GM12878 (cell line): Measurements from ENCODE around the gene SNN. TPM values are rescaled to one million over a fixed set of nuclear protein-coding genes. Genes with fewer than 3 reads are reported as not detected.

Experiments used
- ATAC-seq: fragments of 200-7000 bp; cut with Tn5 transposase; 3 replicates; pipeline ENCODE4 v1.9.1; 2020; ENCODE audit warnings: mild to moderate bottlenecking, moderate library complexity
- BruUV-seq: library from RNA; stranded (reverse); fragments of 400-500 nt; replicated peaks from 2 replicates; lab custom pipeline; 2021; lab: Mats Ljungman, UMichigan
- CTCF ChIA-PET: fragments of 300-600 bp; sonication (Branson Sonifier 250); formaldehyde crosslinking; extraction: SDS; loops from one replicate; lab custom pipeline; 2021; ENCODE audit warnings: inconsistent platforms; lab: Yijun Ruan, JAX
- POLR2A ChIA-PET: fragments of 350-600 bp; formaldehyde crosslinking; extraction: SDS; loops from one replicate; lab custom pipeline; 2021; ENCODE audit warnings: inconsistent platforms; lab: Charles Lee
- RAD21 ChIA-PET: fragments of 300-600 bp; sonication (Branson Sonifier 250); formaldehyde crosslinking; loops from one replicate; lab custom pipeline; 2023; ENCODE audit warnings: antibody characterized with exemption; ENCODE audit not compliant: unreplicated experiment; lab: Charles Lee
- SMC1A ChIA-PET: fragments of 300-600 bp; sonication (Branson Sonifier 250); formaldehyde crosslinking; loops from one replicate; lab custom pipeline; 2023; ENCODE audit not compliant: unreplicated experiment, uncharacterized antibody; lab: Charles Lee
- DNase-seq: peaks from one replicate; pipeline ENCODE4 v3.0.0-alpha.2; 2011; ENCODE audit warnings: low read depth, low spot score
- FAIRE-seq: peaks from 3 replicates; lab custom pipeline; 2011; peaks lifted over from hg19 to GRCh38; lab: Jason Lieb, UNC
- H2AFZ ChIP-seq: 2 replicates; pipeline ENCODE4 v1.6.0; 2011; ENCODE audit warnings: low read depth, low read length, control low read depth; ENCODE audit not compliant: control insufficient read depth
- H3K27ac ChIP-seq: 2 replicates; pipeline ENCODE4 v1.5.1; 2011; ENCODE audit warnings: control low read depth; ENCODE audit not compliant: control insufficient read depth, insufficient read depth
- H3K27me3 ChIP-seq, 2 experiments: replicated peaks in 1 of 2; 2 replicates each; pipeline versions ENCODE4 v1.6.0 to v1.6.1; 2011; ENCODE audit warnings: low read length in 1 of 2; ENCODE audit not compliant: control insufficient read depth in 2 of 2, insufficient read depth in 2 of 2
- H3K36me3 ChIP-seq, 2 experiments: 2 replicates each; pipeline ENCODE4 v1.5.1; 2011; ENCODE audit warnings: low read length in 1 of 2; ENCODE audit not compliant: control insufficient read depth in 2 of 2, insufficient read depth in 2 of 2
- H3K4me1 ChIP-seq: 2 replicates; pipeline ENCODE4 v1.6.1; 2011; ENCODE audit warnings: mild to moderate bottlenecking, low read length, moderate library complexity, mixed read lengths; ENCODE audit not compliant: control insufficient read depth, insufficient read depth
- H3K4me2 ChIP-seq: 2 replicates; pipeline ENCODE4 v1.6.0; 2011; ENCODE audit warnings: control low read depth; ENCODE audit not compliant: control insufficient read depth, insufficient read depth
- H3K4me3 ChIP-seq: fragments of 200-600 bp; sonication (generic); 2 replicates; pipeline ENCODE4 v1.5.1; 2016
- H3K79me2 ChIP-seq: 2 replicates; pipeline ENCODE4 v1.6.0; 2011; ENCODE audit warnings: low read length; ENCODE audit not compliant: control insufficient read depth, insufficient read depth
- H3K9ac ChIP-seq: 2 replicates; pipeline ENCODE4 v1.8.0; 2011; ENCODE audit warnings: low read length, control low read depth, mixed read lengths; ENCODE audit not compliant: control insufficient read depth, insufficient read depth
- H3K9me3 ChIP-seq: replicated peaks from 3 replicates; pipeline ENCODE4 v1.5.1; 2011; ENCODE audit warnings: mild to moderate bottlenecking, low read length; ENCODE audit not compliant: control insufficient read depth, insufficient read depth
- H4K20me1 ChIP-seq: 2 replicates; pipeline ENCODE4 v1.6.0; 2011; ENCODE audit not compliant: control insufficient read depth, insufficient read depth
- CREB1 ChIP-seq: IDR thresholded peaks from 2 replicates; pipeline ENCODE4 v1.6.1; 2012; ENCODE audit warnings: low read depth, mild to moderate bottlenecking, inconsistent platforms
- GATAD2B ChIP-seq: fragments of 450-650 bp; conservative IDR thresholded peaks from 2 replicates; pipeline ENCODE4 v1.6.1; 2017; ENCODE audit warnings: low read depth, mild to moderate bottlenecking, moderate library complexity
- NFXL1 ChIP-seq: fragments of 450-650 bp; IDR thresholded peaks from 2 replicates; pipeline ENCODE4 v1.6.1; 2017; ENCODE audit warnings: antibody characterized with exemption, mild to moderate bottlenecking, borderline replicate concordance
- PAX8 ChIP-seq: fragments of 450-650 bp; IDR thresholded peaks from 2 replicates; pipeline ENCODE4 v1.6.1; 2017; ENCODE audit warnings: mild to moderate bottlenecking, moderate library complexity
- ZNF207 ChIP-seq: fragments of 450-650 bp; IDR thresholded peaks from 2 replicates; pipeline ENCODE4 v1.6.1; 2014; ENCODE audit warnings: antibody characterized with exemption, mild to moderate bottlenecking, borderline replicate concordance
- WGBS: methylation state at CpG from one replicate; pipeline ENCODE4 v1.1.6; 2016; ENCODE audit warnings: low lambda C conversion rate; ENCODE audit not compliant: insufficient replicate concordance, insufficient coverage; ENCODE audit errors: missing lambda C conversion rate; 5-methylcytosine and 5-hydroxymethylcytosine counted together
- in situ Hi-C: fragments of 300-500 bp; cut with MboI; formaldehyde crosslinking; loops from 9 replicates; pipeline ENCODE4 v1.14.3; 2018; ENCODE audit warnings: mixed read lengths
- intact Hi-C: fragments of 100-400 bp; cut with micrococcal nuclease; formaldehyde crosslinking; loops from one replicate; pipeline ENCODE4 v1.14.2; 2022; ENCODE audit not compliant: unreplicated experiment
- polyA plus RNA-seq, 11 experiments: library from polyadenylated mRNA; depleted of rRNA in 4 of 11; unstranded in 6 of 11; stranded (reverse) in 5 of 11; fragments of >200 nt; fragmentation: Nextera tagmentation in 4 of 11; fragmentation: Illumina TruSeq in 1 of 11; extraction: Ambion mirVana in 4 of 11; extraction: Trizol in 1 of 11; gene quantifications; 1 replicate in 1 of 11; 2 replicates in 10 of 11; pipeline versions ENCODE4 v1.2.1 to v1.2.3, GENCODE V29; 2011 to 2016; ENCODE audit warnings: inconsistent platforms in 2 of 11, missing spikeins in 2 of 11, low read depth in 1 of 11
- total RNA-seq, 4 experiments: library from RNA; depleted of rRNA in 3 of 4; stranded (reverse); fragments of >200 nt in 3 of 4; fragmentation: Illumina TruSeq in 1 of 4; extraction: Trizol in 1 of 4; gene quantifications; 2 replicates each; pipeline versions ENCODE4 v1.2.1 to v1.2.3, GENCODE V29; 2013 to 2021
- TF ChIP-seq, protein P1 (sequence below), 3 experiments: IDR thresholded peaks in 2 of 3; conservative IDR thresholded peaks in 1 of 3; 2 replicates each; pipeline ENCODE4 v1.5.1; 2011; ENCODE audit warnings: low read depth in 3 of 3, low read length in 3 of 3, mild to moderate bottlenecking in 3 of 3, control low read depth in 2 of 3, moderate library complexity in 2 of 3, inconsistent platforms in 1 of 3, mixed read lengths in 1 of 3; ENCODE audit not compliant: control insufficient read depth in 2 of 3, insufficient read depth in 1 of 3; ENCODE audit errors: extremely low read depth in 1 of 3

The SNN gene
- total and polyA plus RNA-seq, 10 of the 15 experiments (the other 5 are each of a cell fraction or from before 2014, with no cell fraction given) = 2.2 to 43.4 (median 27.8) TPM

DNA sequence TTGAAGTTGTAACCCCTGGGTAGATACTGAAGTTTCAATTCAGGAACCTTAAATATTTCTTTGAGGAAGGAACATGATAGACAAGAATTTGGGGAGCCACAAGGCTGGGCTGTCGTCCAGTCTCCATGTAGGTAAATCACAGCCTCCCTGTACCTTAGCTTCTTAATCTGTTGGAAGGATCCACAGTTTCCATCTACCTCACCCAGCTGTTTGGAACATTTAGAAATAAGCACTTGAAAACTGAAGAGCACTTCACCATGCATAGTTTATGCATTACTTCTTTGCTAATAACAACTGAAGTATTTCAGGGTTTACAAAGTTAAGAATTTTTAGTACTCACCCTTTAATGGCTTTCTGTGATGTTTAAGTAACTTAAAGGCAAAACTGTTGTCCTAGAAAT is 57.2 kb downstream of the SNN start (continued):
- TF ChIP-seq, protein P1, sequence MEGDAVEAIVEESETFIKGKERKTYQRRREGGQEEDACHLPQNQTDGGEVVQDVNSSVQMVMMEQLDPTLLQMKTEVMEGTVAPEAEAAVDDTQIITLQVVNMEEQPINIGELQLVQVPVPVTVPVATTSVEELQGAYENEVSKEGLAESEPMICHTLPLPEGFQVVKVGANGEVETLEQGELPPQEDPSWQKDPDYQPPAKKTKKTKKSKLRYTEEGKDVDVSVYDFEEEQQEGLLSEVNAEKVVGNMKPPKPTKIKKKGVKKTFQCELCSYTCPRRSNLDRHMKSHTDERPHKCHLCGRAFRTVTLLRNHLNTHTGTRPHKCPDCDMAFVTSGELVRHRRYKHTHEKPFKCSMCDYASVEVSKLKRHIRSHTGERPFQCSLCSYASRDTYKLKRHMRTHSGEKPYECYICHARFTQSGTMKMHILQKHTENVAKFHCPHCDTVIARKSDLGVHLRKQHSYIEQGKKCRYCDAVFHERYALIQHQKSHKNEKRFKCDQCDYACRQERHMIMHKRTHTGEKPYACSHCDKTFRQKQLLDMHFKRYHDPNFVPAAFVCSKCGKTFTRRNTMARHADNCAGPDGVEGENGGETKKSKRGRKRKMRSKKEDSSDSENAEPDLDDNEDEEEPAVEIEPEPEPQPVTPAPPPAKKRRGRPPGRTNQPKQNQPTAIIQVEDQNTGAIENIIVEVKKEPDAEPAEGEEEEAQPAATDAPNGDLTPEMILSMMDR (IDR thresholded peaks at IDR 0.05 in 2 of 3, conservative IDR thresholded peaks at IDR 0.05 in 1 of 3; ENCODE audit: control insufficient read depth in 2 of 3, extremely low read depth in 1 of 3, insufficient read depth in 1 of 3, low read depth in 3 of 3, low read length in 3 of 3) = no peak
- no peak for TF ChIP-seq CREB1
- TF ChIP-seq PAX8 = no peak
- no peak for TF ChIP-seq NFXL1

DNA sequence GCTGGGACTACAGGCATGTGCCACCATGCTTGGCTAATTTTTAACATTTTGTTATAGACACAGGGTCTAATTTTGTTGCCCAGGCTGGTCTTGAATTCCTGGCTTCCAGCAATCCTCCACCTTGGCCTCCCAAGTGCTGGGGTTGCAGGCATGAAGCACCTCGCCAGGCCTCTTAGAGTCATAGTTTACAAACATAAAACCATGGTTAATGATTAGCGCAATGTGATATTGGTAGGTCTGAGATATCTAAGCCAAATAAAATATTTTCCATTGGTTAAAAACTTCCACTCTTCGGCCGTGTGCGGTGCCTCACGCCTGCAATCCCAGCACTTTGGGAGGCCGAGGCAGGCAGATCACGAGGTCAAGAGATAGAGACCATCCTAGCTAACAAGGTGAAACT is 57.8 kb downstream of the SNN start:
- ChIA-PET CTCF (interaction anchor here (1.4 kb wide), 1 partner anchor 11 kb away, joined by 4 read pairs; no protein-coding TSS in a partner anchor), POLR2A (interaction anchor here (0.7 kb wide), 1 partner anchor 189 kb away, joined by 6 read pairs; no protein-coding TSS in a partner anchor)
- Histone ChIP-seq H3K79me2 (peaks cover 43% of the 10 kb centered on the region), H2AFZ (no peak overlapping the region), H3K27me3 (no peaks in the 10 kb centered on the region), H3K27ac (no peak overlapping the region), H3K9me3 (no peaks in the 10 kb centered on the region), H4K20me1 (no peaks in the 10 kb centered on the region; the same call in none of the 2 replicates)
- 93% methylated on average over 8 of the region's 8 CpGs for WGBS
- DNase-seq = no peak
- no peak for TF ChIP-seq GATAD2B
- TF ChIP-seq ZNF207 = no peak
- TF ChIP-seq, all 136 proteins: peak for 0
- intact Hi-C loops (no loop called here), in situ Hi-C loops (no loop called here)
- H3K4me3 ChIP-seq = no peak overlapping the region
- ATAC-seq = no peak
- H3K4me1 ChIP-seq = peaks cover 28% of the 10 kb centered on the region
- H3K36me3 ChIP-seq = peaks cover 11 to 45% of the 10 kb centered on the region in 2 experiments
- ChIA-PET RAD21 (no interaction called here), SMC1A (interaction anchor here (1.8 kb wide), 1 partner anchor 9 kb away, joined by 4 read pairs; no protein-coding TSS in a partner anchor)
- no TSS peak for BruUV-seq
- no peak overlapping the region for H3K4me2 ChIP-seq
- no peak overlapping the region for H3K9ac ChIP-seq
- no peak for FAIRE-seq
